ENCODE results near the gene TYMP.

The TYMP gene

DNA sequence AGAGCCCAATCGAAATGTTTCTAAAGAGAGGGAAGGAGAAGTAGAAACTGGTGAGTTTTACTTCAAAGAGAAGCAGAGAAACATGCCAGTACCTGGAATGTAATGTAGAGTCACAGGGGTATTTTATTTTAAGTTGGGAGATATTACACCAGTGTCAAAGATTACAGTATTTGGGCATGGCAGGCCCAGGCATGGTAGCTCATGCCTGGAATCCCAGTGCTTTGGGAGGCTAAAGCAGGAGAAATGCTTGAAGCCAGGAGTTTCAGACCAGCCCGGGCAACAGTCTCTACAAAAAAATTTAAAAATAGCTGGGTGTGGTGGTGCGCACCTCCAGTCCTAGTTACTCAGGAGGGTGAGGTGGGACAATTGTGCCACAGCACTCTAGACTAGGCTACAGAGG is 30.2 kb upstream of the TYMP start:
- no peak overlapping the region for H3K27ac Mint-ChIP-seq
- H3K9me3 Mint-ChIP-seq, result no peaks in the 10 kb centered on the region
- peaks cover 11% of the 10 kb centered on the region for H3K4me1 Mint-ChIP-seq
- peaks cover 48% of the 10 kb centered on the region for H3K27me3 Mint-ChIP-seq (ENCODE audit: low read depth, poor library complexity)
- no peak for DNase-seq
- TF ChIP-seq CTCF (IDR thresholded peaks at IDR 0.05), result no peak
- H3K4me3 Mint-ChIP-seq, result no peak overlapping the region
- no peaks in the 10 kb centered on the region for H3K36me3 Mint-ChIP-seq (ENCODE audit: low read depth)

DNA sequence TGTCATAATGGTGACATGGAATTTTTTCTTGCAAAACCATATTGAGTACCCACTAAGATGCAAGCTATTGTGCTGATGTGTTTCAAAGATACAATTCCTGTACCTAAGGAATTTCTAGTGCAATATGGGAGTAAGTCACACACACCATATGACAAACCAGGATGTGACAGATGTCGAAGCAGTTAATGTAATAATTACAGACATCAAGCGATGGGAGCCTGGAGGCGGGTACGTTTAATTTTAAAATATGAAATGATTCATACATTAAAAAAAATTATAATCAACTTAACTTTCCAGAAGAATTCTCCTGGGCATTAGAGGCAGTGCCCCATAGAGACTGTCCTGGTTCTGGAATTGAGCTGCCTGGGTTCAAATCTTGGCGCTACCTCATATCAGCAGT is 26.9 kb upstream of the TYMP start:
- no peaks in the 10 kb centered on the region for H3K36me3 Mint-ChIP-seq (ENCODE audit: low read depth)
- no peak overlapping the region for H3K4me3 Mint-ChIP-seq
- no peak for DNase-seq
- H3K9me3 Mint-ChIP-seq, result no peaks in the 10 kb centered on the region
- no peaks in the 10 kb centered on the region for H3K4me1 Mint-ChIP-seq
- peaks cover 38% of the 10 kb centered on the region for H3K27me3 Mint-ChIP-seq (ENCODE audit: low read depth, poor library complexity)
- H3K27ac Mint-ChIP-seq, result no peak overlapping the region
- TF ChIP-seq CTCF (IDR thresholded peaks at IDR 0.05), result no peak

DNA sequence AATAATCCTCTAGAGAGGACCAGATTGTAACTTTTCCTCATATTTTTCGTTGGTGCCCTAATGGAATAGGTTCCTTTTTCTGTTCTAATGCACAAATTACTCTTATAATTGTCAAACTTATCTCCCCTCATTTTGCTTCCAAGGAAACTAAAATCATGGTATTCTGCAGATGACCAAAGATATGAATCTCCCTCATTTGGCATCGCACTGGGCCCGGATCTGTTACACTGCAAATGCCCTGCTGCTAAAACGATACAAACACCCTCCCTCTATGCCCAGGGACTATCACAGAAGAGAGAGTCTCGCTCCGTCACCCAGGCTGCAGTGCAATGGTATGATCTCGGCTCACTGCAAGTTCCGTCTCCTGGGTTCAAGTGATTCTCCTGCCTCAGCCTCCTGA is 23.5 kb upstream of the TYMP start:
- peaks cover 12% of the 10 kb centered on the region for H3K4me1 Mint-ChIP-seq
- H3K27ac Mint-ChIP-seq, result no peak overlapping the region

DNA sequence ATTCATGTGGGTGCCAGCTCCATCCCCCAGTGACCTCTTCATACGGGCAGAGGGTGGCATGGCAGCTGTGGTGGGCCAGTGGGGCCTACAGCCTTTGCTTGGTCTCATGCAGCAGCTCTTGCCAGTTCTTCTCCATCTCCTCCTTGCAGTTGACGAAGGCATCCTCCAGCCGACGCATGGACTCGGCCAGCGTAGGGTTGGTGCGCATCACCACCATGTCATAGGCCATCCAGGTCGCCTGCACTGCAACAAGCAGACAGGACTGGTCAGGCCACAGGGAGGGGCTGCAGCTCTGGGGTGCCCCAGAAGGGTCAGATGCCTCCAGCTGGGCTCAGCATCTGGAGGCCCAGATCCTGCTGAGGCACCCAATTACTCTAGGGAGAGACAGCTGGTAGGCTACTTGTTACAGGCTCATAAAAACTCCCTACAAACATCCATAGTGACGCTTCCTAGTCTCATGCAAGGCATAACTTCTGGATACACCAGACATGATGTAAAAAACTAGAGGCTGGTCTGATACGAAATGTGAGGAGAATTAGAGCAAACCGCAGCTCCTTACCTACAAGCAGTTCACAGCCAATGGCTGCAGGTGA is 21.4 kb upstream of the TYMP start:
- Mint-ChIP-seq H3K4me3 (no peak overlapping the region), H3K27me3 (ENCODE audit: low read depth, poor library complexity) (peaks cover 21% of the 10 kb centered on the region), H3K36me3 (ENCODE audit: low read depth) (no peaks in the 10 kb centered on the region), H3K27ac (no peak overlapping the region), H3K9me3 (no peaks in the 10 kb centered on the region), H3K4me1 (peaks cover 12% of the 10 kb centered on the region)
- no peak for TF ChIP-seq CTCF (IDR thresholded peaks at IDR 0.05)
- no peak for DNase-seq

More for the DNA sequence above, 23.5 kb upstream of the TYMP start:
- H3K9me3 Mint-ChIP-seq, result no peaks in the 10 kb centered on the region
- H3K36me3 Mint-ChIP-seq (ENCODE audit: low read depth), result no peaks in the 10 kb centered on the region
- DNase-seq, result no peak
- no peak overlapping the region for H3K4me3 Mint-ChIP-seq
- peaks cover 28% of the 10 kb centered on the region for H3K27me3 Mint-ChIP-seq (ENCODE audit: low read depth, poor library complexity)
- TF ChIP-seq CTCF (IDR thresholded peaks at IDR 0.05), result no peak

DNA sequence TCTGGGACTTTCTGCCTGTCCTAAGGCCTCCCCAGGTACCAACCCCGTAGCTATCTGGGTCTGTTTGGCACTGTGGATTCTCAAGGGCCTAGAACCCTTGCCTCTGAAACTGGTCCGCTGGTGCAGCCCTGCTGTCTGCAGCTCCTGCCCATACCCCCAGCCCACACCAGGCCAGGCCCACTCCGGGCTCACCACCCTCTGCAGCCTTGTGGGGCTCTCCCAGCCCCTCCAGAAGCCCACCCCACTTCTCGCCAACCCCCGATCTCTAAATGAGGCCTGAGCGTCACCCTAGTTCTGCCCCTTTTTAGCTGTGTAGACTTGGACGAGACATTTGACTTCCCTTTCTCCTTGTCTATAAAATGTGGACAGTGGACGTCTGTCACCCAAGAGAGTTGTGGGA is 20.6 kb upstream of the TYMP start:
- peak overlapping the region; percentile 94 for H3K27ac Mint-ChIP-seq
- H3K9me3 Mint-ChIP-seq, result no peaks in the 10 kb centered on the region
- H3K27me3 Mint-ChIP-seq (ENCODE audit: low read depth, poor library complexity), result peaks cover 22% of the 10 kb centered on the region
- no peak overlapping the region for H3K4me3 Mint-ChIP-seq
- peaks cover 16% of the 10 kb centered on the region for H3K4me1 Mint-ChIP-seq
- TF ChIP-seq CTCF (IDR thresholded peaks at IDR 0.05), result no peak
- DNase-seq, result no peak
- H3K36me3 Mint-ChIP-seq (ENCODE audit: low read depth), result no peaks in the 10 kb centered on the region
